GM18873 (cell line): ENCODE results near the gene CROCC2.
"Not testable (repeated sequence)": the region's sequence is repeated elsewhere in the genome, so short reads cannot be mapped to it uniquely, and the experiment has no call there.

Source experiments
- ATAC-seq: cut with Tn5 transposase; IDR thresholded peaks from one replicate; pipeline ENCODE4 v1.9.1; 2021; ENCODE audit warnings: mild to moderate bottlenecking, moderate library complexity, moderate number of reproducible peaks; ENCODE audit not compliant: unreplicated experiment, low FRiP score

Gene CROCC2

DNA sequence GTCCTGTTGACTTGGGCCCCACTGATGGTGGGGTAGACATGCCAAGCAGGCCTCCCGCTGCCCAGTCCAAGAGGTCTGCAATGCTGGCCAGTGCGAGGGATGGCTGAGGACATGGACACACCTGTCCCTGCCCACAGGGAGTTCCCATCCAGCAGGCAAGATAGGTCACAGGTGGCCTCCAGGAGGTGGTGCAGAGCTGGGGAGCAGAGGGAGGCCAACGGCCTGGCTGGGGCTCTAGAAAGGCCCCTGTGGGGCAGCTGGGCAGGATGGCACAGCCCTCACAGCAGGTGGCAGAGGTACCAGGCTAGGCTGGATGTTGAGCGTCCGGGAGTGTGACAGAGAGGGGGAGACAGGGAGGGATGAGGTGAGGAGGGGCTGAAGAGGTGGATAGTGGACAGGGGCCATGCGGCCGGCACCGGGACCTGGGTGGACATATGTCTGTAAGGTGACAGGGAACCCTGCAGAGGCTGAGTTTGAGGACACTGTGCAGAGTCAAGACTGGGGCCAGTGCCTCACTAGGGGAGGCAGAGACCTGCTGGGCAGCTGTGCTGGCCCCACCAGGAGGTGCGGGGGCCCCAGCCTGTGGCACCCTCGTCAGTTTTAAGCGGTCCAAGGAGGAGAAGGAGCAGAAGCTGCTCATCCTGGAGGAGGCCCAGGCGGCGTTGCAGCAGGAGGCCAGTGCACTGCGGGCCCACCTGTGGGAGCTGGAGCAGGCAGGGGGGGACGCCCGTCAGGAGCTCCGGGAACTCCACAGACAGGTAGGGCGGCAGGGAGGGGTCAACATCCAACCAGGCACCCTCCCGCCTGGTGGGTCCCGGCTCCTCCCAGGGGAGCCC, 58.0 kb downstream of the CROCC2 start:
- no peak for ATAC-seq

GRCh38 chr2:240964704-240965295, 58.7 kb downstream of the CROCC2 start:
- ATAC-seq, result no peak

DNA sequence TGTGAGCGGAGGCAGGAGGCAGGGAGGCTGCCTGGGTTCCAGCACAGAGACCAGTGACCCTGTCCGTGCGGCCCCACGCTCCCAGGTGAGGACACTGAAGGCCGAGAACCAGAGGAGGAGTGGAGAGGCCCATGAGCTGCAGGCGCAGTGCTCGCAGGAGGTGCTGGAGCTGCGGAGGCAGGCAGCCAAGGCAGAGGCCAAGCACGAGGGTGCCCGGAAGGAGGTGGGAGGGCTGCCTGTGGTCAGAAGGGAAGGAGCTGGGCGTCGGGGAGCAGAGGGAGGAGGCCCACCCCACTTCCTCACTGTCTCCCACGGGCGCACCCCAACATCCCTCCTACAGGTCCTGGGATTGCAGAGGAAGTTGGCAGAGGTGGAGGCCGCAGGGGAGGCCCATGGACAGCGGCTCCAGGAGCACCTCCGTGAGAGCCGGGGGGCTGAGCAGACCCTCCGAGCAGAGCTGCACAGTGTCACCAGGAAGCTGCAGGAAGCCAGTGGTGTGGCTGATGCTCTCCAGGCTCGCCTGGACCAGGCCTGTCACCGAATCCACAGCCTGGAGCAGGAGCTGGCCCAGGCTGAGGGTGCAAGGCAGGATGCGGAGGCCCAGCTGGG, 59.3 kb downstream of the CROCC2 start:
- ATAC-seq, result no peak

DNA sequence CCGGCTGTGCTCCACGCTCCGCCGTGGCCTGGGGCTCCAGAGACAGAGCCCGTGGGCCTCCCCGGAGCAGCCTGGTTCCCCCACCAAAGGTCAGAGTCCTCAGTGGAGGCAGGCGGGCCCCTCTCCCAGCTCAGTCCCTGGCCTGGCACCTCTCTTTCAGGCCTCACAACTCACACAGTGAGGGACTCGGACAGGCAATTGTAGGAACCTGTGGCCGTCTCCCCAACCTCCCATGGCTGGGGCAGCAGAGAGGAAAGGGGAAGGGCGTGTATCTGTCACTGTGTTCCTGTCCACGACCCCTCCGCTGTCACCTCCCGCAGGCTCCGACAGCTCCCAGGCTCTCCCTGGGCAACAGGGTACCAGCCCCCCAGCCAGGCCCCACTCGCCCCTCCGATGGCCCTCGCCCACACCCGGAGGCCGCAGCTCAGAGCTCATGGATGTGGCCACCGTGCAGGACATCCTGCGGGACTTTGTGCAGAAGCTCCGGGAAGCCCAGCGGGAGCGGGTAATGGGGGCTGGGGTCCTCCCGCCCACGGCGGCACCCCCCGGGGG, 59.8 kb downstream of the CROCC2 start:
- no peak for ATAC-seq

- no peak for ATAC-seq
Measured at GRCh38 chr2:240966457-240966905, 60.3 kb downstream of the CROCC2 start.

DNA sequence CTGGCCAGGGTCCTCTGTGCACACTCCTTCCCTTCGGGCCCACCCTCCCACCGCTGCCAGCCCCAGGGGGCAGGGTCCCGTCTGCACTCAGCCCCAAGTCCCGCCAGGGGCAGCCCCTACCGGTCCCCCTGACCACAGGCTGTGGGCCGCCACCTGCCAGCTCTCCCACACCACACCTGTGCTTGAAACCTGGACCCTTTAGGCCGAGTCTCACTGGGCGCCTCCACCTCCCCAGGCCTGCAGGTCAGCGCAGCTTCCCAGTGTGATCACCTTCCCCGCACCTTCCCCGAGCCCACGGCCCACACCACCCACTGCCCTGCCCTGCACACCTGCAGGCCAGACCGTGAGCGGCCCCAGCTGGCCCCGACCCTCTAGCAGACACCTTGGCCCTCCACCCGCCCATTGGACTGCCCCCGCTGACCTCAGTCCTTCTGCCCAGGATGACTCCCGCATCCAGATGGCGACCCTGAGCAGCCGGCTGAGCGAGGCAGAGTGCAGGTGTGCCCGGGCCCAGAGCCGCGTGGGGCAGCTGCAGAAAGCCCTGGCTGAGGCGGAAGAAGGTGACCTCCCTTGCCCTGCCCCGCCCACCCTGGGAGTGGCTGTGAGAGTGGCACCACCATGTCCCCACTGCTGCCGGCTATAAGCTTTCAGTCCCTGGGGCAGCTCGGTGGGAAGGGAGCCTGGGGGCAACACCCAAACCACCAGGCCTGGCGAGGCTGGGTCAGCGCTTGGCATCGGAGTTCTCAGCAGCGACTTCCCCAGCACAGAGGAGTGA, 61.0 kb downstream of the CROCC2 start:
- no peak for ATAC-seq

DNA sequence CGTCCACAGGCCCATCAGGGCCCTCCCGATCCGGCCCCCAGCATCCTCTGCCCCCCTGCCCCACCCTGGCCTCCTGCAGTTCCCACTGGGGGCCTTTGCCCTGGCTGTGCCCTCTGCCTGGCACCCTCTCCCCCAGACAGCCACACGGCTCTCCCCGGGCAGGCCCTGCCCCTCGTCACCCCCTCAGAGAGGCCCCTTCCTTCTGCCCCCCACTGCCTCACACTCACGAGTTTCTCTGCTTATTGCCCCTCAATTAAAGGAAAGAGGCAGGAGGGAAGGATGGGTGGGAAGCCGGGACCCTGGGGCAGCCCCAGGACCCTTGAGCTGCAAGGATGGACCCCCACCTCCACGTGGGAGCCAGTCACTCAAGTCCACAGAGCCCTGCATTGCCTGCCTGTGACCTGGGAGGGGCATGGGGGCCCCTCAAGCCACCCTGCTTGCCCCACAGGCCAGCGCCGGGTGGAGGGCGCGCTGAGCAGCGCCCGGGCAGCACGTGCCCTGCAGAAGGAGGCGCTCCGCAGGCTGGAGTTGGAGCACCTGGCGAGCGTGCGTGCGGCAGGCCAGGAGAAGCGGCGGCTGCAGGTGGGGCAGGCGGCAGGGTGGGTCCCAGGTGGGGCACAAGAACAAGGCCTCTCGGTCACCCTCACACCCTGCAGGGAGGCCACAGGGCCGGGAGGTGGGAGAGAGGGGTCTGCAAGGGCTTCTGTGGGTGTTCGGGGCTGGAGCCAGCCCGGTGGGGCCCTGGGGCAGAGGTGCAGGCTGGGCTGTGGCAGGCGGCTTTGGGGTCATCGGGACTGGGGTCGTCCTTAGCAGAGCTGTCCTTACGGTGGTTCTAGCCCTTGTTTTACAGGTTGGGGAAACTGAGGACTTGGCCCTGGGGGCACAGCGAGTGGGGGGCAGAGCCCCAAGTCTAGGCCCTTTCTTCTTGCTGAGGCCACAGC, 61.8 kb downstream of the CROCC2 start:
- no peak for ATAC-seq

- no peak for ATAC-seq
Measured at GRCh38 chr2:240968731-240969624, 62.8 kb downstream of the CROCC2 start.

DNA sequence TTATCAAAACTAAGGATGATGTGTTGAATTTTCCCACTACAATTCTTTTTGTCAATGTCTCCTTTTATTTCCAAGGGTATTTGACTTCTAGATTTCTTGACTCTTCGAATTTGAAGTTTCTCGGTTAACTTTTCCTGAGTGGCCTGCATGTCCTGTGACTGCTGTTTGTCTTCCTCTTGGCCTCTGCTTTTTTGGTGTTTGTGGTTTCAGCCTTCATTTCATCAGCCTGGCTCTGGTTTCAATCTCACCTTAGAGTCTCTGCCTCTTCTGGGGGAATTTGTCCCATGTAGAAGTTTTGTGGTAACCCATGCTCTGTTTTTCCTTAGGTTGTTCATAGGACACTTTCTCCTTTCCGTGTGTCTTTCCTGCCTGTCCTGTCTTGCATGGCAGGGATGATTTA, 64.0 kb downstream of the CROCC2 start:
- ATAC-seq, result no peak

- ATAC-seq, result no peak
Measured at GRCh38 chr2:240970816-240971215, 64.7 kb downstream of the CROCC2 start.

- no peak for ATAC-seq
Measured at GRCh38 chr2:240972201-240972600, 66.1 kb downstream of the CROCC2 start.

GRCh38 chr2:240972636-240973521, 66.7 kb downstream of the CROCC2 start:
- ATAC-seq, result no peak

GRCh38 chr2:240974771-240975572, 68.8 kb downstream of the CROCC2 start:
- no peak for ATAC-seq

DNA sequence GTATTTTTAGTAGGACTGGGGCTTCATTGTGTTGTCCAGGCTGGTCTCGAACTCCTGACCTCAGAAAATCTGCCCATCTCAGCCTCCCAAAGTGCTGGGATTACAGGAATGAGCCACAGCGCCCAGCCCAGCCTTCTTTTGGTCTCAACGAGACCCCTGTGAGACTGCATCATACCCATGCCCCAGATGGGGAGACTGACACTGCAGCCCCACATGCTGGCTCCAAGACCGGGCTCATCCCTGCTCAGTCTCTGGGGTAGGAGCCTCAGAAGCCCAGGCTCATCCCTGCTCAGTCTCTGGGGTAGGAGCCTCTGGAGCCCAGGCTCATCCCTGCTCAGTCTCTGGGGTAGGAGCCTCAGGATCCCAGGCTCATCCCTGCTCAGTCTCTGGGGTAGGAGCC, 69.8 kb downstream of the CROCC2 start:
- not testable (repeated sequence) for ATAC-seq

DNA sequence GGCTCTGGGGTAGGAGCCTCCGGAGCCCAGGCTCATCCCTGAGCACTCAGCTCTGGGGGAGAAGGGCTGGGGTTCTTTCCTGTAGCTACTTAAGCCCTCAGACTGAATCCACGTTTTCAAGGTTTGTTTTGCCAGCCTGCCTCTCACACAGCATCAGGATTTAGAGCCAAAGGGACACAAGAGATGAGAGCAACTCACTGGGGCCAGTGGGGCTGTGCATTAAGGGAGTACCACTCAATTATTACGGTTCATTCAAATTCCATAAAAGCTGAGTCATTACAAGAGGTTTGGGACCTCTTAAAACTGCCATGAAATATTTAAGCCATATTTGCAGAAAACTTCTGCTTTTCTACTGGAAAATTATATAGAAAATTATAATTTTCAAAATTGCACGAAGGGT, 75.1 kb downstream of the CROCC2 start:
- no peak for ATAC-seq

DNA sequence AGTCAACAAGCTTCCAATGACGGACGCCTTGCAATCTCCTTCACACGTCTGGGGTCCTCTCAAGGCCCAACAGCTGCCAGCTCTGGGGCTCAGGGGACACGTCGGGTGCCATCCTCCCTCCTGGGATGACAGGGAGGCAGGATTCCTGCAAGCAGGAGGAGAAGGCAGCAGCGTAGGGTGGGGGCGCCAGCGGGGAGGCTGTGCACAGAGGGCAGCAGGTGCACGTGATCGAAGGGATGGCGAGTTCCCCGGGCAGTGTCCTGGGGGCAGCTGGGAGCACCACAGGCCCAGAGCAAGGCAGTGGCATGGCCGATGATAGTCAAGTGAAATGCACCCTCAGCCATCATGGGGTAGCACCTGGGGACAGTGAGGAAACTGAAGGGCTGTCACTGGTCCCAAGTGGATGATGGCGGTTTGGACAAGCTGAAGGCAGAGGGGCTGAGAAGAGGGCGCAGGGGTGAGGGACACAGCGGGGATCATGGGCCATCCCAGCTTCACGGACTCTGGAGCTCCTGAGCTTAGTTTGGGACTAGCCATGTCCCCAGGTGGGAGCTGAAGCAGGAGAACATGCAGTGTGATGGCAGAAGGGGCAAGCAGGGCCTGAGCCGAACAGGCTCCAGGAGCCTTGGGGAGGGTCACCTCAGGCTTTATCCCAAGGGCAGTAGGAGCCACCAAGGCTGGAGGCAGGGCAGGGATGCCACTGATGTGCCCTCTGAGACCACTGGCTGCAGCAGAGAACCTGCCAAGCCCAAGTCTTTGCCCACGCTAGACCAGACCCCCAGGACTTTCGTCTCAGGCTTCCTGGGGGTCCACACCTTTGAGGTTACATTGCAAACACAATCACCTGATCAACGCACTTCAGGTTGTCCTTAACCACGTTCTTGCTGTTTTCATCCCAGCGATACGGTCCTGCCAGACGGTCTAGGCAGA, 76.0 kb downstream of the CROCC2 start:
- ATAC-seq, result no peak
